ENCODE data around the gene OXLD1. TPM values are rescaled to one million over a fixed set of nuclear protein-coding genes. Genes with fewer than 3 reads are reported as not detected.

Gene OXLD1
- total RNA-seq, 6 donors from 2014 or later, result 32.2 to 46.7 (median 38.5) TPM

GRCh38 chr17:81646869-81647600, 19.4 kb downstream of the OXLD1 start:
- 64 to 70% methylated on average over 10 to 12 of the region's 12 CpGs for WGBS, 2 donors
- H3K36me3 ChIP-seq, result no peaks in the 10 kb centered on the region
- TF ChIP-seq CTCF (IDR thresholded peaks at IDR 0.05) (no peak), POLR2A (IDR thresholded peaks at IDR 0.05) (no peak), EP300 (IDR thresholded peaks at IDR 0.05) (no peak)
- no peak overlapping the region for H3K4me3 ChIP-seq
- peaks cover 0 to 8% (median 2%) of the 10 kb centered on the region in 4 donors for H3K9me3 ChIP-seq
- peaks cover 0 to 8% (median 0%) of the 10 kb centered on the region in 4 donors for H3K4me1 ChIP-seq
- DNase-seq, result no peak
- ATAC-seq (ENCODE audit: low FRiP score in 2 of 2), result no peak
- no peak overlapping the region for H3K27ac ChIP-seq
- H3K27me3 ChIP-seq, result peaks cover 0 to 18% (median 8%) of the 10 kb centered on the region in 4 donors

- no peaks in the 10 kb centered on the region for H3K36me3 ChIP-seq
- H3K4me3 ChIP-seq, result no peak overlapping the region
- 85 to 95% methylated on average over 13 to 28 of the region's 29 CpGs for WGBS, 2 donors
- DNase-seq (no peak), ATAC-seq (ENCODE audit: low FRiP score in 2 of 2) (no peak)
- H3K9me3 ChIP-seq, result peaks cover 0 to 8% (median 2%) of the 10 kb centered on the region in 4 donors
- peaks cover 0 to 18% (median 8%) of the 10 kb centered on the region in 4 donors for H3K27me3 ChIP-seq
- TF ChIP-seq POLR2AphosphoS5 (IDR thresholded peaks at IDR 0.05), result no peak
- no peak for TF ChIP-seq CTCF (IDR thresholded peaks at IDR 0.05)
- TF ChIP-seq POLR2A (IDR thresholded peaks at IDR 0.05), result no peak
- TF ChIP-seq EP300 (IDR thresholded peaks at IDR 0.05), result no peak
- H3K27ac ChIP-seq, result no peak overlapping the region
- peaks cover 0 to 8% (median 0%) of the 10 kb centered on the region in 4 donors for H3K4me1 ChIP-seq
Observed at GRCh38 chr17:81644976-81645952, 21.1 kb downstream of the OXLD1 start.

GRCh38 chr17:81644496-81644895, 21.9 kb downstream of the OXLD1 start:
- H3K27ac ChIP-seq, result no peak overlapping the region
- TF ChIP-seq POLR2A (IDR thresholded peaks at IDR 0.05) (no peak), CTCF (IDR thresholded peaks at IDR 0.05) (no peak), POLR2AphosphoS5 (IDR thresholded peaks at IDR 0.05) (no peak), EP300 (IDR thresholded peaks at IDR 0.05) (no peak)
- H3K4me1 ChIP-seq, result peaks cover 0 to 8% (median 0%) of the 10 kb centered on the region in 4 donors
- ATAC-seq (ENCODE audit: low FRiP score in 2 of 2), result peak in 1 of 2 donors; percentile 16
- 96 to 98% methylated on average over 8 to 11 of the region's 15 CpGs for WGBS, 2 donors
- DNase-seq, result no peak
- no peaks in the 10 kb centered on the region for H3K36me3 ChIP-seq
- H3K9me3 ChIP-seq, result peaks cover 0 to 8% (median 2%) of the 10 kb centered on the region in 4 donors
- H3K27me3 ChIP-seq, result peaks cover 0 to 18% (median 8%) of the 10 kb centered on the region in 4 donors
- no peak overlapping the region for H3K4me3 ChIP-seq

- Histone ChIP-seq H3K4me1 (peaks cover 4 to 6% (median 5%) of the 10 kb centered on the region in 4 donors), H3K27me3 (no peaks in the 10 kb centered on the region), H3K27ac (no peak overlapping the region), H3K4me3 (no peak overlapping the region), H3K9me3 (no peaks in the 10 kb centered on the region), H3K36me3 (no peaks in the 10 kb centered on the region)
- no peak for ATAC-seq (ENCODE audit: low FRiP score in 2 of 2)
- no peak for TF ChIP-seq POLR2AphosphoS5 (IDR thresholded peaks at IDR 0.05)
- TF ChIP-seq POLR2A (IDR thresholded peaks at IDR 0.05), result no peak
- TF ChIP-seq CTCF (IDR thresholded peaks at IDR 0.05), result no peak
- no peak for TF ChIP-seq EP300 (IDR thresholded peaks at IDR 0.05)
- WGBS, 2 donors, result 93 to 95% methylated on average over 12 to 14 of the region's 17 CpGs
- no peak for DNase-seq
Observed at GRCh38 chr17:81641825-81642489, 24.4 kb downstream of the OXLD1 start.
